Cerebellar cortex (tissue), 1 donor: ENCODE results near the gene FAM163B.

Experiments used
- DNase-seq: peaks from one replicate; pipeline ENCODE4 v3.0.0-alpha.2; 2015; ENCODE audit warnings: low spot score

FAM163B gene

GRCh38 chr9:133597316-133597957, 11.8 kb downstream of the FAM163B start:
- DNase-seq = no peak

GRCh38 chr9:133595910-133596309, 13.3 kb downstream of the FAM163B start:
- no peak for DNase-seq

- no peak for DNase-seq
Measured at GRCh38 chr9:133594310-133594709, 14.9 kb downstream of the FAM163B start.

GRCh38 chr9:133593587-133594253, 15.5 kb downstream of the FAM163B start:
- no peak for DNase-seq

GRCh38 chr9:133592731-133593409, 16.3 kb downstream of the FAM163B start:
- DNase-seq = no peak

- DNase-seq = no peak
Measured at GRCh38 chr9:133591985-133592384, 17.2 kb downstream of the FAM163B start.

- no peak for DNase-seq
Measured at GRCh38 chr9:133591116-133591910, 17.9 kb downstream of the FAM163B start.

- DNase-seq = no peak
Measured at GRCh38 chr9:133590231-133590855, 18.8 kb downstream of the FAM163B start.

GRCh38 chr9:133589454-133590227, 19.5 kb downstream of the FAM163B start:
- no peak for DNase-seq

GRCh38 chr9:133587466-133587865, 21.7 kb downstream of the FAM163B start:
- no peak for DNase-seq

- no peak for DNase-seq
Measured at GRCh38 chr9:133587051-133587450, 22.1 kb downstream of the FAM163B start.

- no peak for DNase-seq
Measured at GRCh38 chr9:133585481-133586351, 23.5 kb downstream of the FAM163B start.

GRCh38 chr9:133584559-133585476, 24.4 kb downstream of the FAM163B start:
- DNase-seq = no peak

- DNase-seq = no peak
Measured at GRCh38 chr9:133584167-133584558, 25.0 kb downstream of the FAM163B start.

GRCh38 chr9:133583586-133583985, 25.6 kb downstream of the FAM163B start:
- DNase-seq = no peak

GRCh38 chr9:133583111-133583510, 26.1 kb downstream of the FAM163B start:
- DNase-seq = no peak

- no peak for DNase-seq
Measured at GRCh38 chr9:133582501-133583045, 26.6 kb downstream of the FAM163B start.

- DNase-seq = no peak
Measured at GRCh38 chr9:133581513-133582343, 27.5 kb downstream of the FAM163B start.
